ENCODE measurements around the gene RETREG2.

- TF ChIP-seq CTCF (IDR thresholded peaks at IDR 0.05) (no peak), POLR2AphosphoS5 (IDR thresholded peaks at IDR 0.05) (no peak), EP300 (IDR thresholded peaks at IDR 0.05; ENCODE audit: low read depth) (no peak), POLR2A (IDR thresholded peaks at IDR 0.05) (no peak)
Measured at GRCh38 chr2:219161097-219161496, 17.0 kb upstream of the RETREG2 start.

Measured in transverse colon (tissue), 4 donors.